Measurements from ENCODE around the gene ZNF417.
"Not testable (repeated sequence)": the region's sequence is repeated elsewhere in the genome, so short reads cannot be mapped to it uniquely, and the experiment has no call there.

The ZNF417 gene

DNA sequence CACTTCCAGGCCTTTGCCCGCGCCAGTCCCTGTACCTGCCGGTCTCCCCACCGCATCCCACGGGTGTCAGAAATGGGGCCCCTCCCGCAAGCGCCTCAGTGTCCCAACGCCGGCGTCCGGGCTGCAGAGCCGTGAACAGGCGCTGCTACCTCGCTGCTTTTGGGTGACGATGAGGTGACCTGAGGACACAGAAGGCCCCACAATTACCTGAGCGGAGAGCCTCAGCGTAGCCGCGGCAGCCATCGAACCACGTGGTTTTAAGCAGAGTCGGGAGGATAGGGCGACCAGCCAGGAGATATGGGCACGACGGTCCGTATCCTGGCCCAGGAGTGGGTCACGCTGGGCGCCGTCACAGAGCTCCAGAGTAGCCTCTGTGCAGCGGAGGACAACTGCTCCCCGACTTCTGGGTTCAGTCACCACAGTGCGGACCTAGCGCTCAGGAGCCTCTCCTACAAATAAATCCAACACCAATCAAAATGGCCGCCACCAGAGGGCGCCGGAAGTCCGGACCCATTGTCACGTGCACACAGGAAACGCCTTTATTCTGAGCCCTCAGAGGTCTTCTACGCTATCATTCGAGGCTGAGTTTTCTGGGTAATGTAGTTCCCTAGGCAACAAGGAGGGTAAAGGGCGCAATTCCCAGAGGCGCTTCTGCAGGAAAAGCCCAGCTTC, 27.7 kb downstream of the ZNF417 start, which contains the start of gene ZNF814:
Gene ZNF814 (minus strand): TSS at position 478 of the 672 bp plus-strand sequence. CDS start 235 bp downstream, at position 243.
- POLR2A ChIA-PET = no interaction called here
- peaks cover 5 to 14% (median 10%) of the 10 kb centered on the region in 4 experiments for H3K4me1 ChIP-seq (ENCODE audit: control extremely low read depth in 1 of 4, control insufficient read depth in 4 of 4, insufficient read depth in 4 of 4, low read length in 3 of 4)
- H3K27ac ChIP-seq (ENCODE audit: insufficient read depth in 1 of 2, low read depth in 1 of 2, low read length in 2 of 2, poor library complexity in 1 of 2, severe bottlenecking in 2 of 2) = peak within 1 kb of the TSS; percentile 58 to 74
- 2% methylated on average over 39 of the region's 43 CpGs for WGBS (ENCODE audit: insufficient coverage)
- H3K4me3 ChIP-seq (ENCODE audit: control insufficient read depth in 1 of 7, extremely low read depth in 1 of 7, insufficient read depth in 4 of 7, low read depth in 2 of 7, low read length in 6 of 7) = peak within 1 kb of the TSS; percentile 74 to 98 (median 95)
- peaks cover 0 to 26% (median 12%) of the 10 kb centered on the region in 5 experiments for H3K9me3 ChIP-seq (ENCODE audit: control extremely low read depth in 1 of 5, control insufficient read depth in 4 of 5, insufficient read depth in 2 of 5, low read depth in 1 of 5, low read length in 4 of 5)
- peaks cover 10 to 32% (median 22%) of the 10 kb centered on the region in 4 experiments for H3K36me3 ChIP-seq (ENCODE audit: control insufficient read depth in 4 of 4, insufficient read depth in 4 of 4, low read length in 3 of 4)
- CTCF ChIA-PET = interaction anchor here (1.1 kb wide), 1 partner anchor 11 kb away, joined by 3 read pairs; no protein-coding TSS in a partner anchor
- peak; percentile 78 to 92 (median 86) for DNase-seq
- no peaks in the 10 kb centered on the region for H3K27me3 ChIP-seq (replicated peaks in 2 of 5; ENCODE audit: control insufficient read depth in 4 of 5, insufficient read depth in 5 of 5, low read length in 4 of 5)

DNA sequence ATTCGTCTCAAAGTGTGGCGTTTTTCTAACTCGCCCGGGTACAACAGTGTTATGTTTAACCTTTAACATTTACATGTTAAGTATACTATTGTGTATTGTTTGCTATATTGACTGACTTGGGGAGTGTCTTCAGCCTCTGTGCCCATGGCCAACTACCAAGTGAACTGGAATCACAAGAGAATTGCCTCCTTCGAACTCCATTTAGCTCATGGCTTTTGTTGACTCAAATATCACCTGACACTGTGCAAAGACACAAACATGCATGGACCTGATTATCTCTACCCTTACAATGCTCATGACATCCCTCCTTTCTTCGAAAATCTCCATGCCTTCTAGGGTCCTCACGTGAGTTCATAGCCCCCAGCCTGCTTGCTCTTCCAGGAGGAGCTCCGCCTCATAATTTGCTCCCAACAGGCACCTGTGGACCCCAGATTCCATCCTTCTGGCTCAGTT, 28.3 kb downstream of the ZNF417 start:
- ChIA-PET POLR2A (no interaction called here), CTCF (no interaction called here)
- Histone ChIP-seq H3K4me1 (ENCODE audit: control extremely low read depth in 1 of 4, control insufficient read depth in 4 of 4, insufficient read depth in 4 of 4, low read length in 3 of 4) (peaks cover 5 to 14% (median 10%) of the 10 kb centered on the region in 4 experiments), H3K4me3 (ENCODE audit: control insufficient read depth in 1 of 7, extremely low read depth in 1 of 7, insufficient read depth in 4 of 7, low read depth in 2 of 7, low read length in 6 of 7) (peak overlapping the region; percentile 74 to 98 (median 95)), H3K27ac (ENCODE audit: insufficient read depth in 1 of 2, low read depth in 1 of 2, low read length in 2 of 2, poor library complexity in 1 of 2, severe bottlenecking in 2 of 2) (peak overlapping the region; percentile 58 to 74), H3K36me3 (ENCODE audit: control insufficient read depth in 4 of 4, insufficient read depth in 4 of 4, low read length in 3 of 4) (peaks cover 10 to 32% (median 24%) of the 10 kb centered on the region in 4 experiments), H3K27me3 (replicated peaks in 2 of 5; ENCODE audit: control insufficient read depth in 4 of 5, insufficient read depth in 5 of 5, low read length in 4 of 5) (no peaks in the 10 kb centered on the region), H3K9me3 (ENCODE audit: control extremely low read depth in 1 of 5, control insufficient read depth in 4 of 5, insufficient read depth in 2 of 5, low read depth in 1 of 5, low read length in 4 of 5) (peaks cover 0 to 28% (median 12%) of the 10 kb centered on the region in 5 experiments)
- 6% methylated on average over 4 of the region's 8 CpGs for WGBS (ENCODE audit: insufficient coverage)
- DNase-seq = no peak

DNA sequence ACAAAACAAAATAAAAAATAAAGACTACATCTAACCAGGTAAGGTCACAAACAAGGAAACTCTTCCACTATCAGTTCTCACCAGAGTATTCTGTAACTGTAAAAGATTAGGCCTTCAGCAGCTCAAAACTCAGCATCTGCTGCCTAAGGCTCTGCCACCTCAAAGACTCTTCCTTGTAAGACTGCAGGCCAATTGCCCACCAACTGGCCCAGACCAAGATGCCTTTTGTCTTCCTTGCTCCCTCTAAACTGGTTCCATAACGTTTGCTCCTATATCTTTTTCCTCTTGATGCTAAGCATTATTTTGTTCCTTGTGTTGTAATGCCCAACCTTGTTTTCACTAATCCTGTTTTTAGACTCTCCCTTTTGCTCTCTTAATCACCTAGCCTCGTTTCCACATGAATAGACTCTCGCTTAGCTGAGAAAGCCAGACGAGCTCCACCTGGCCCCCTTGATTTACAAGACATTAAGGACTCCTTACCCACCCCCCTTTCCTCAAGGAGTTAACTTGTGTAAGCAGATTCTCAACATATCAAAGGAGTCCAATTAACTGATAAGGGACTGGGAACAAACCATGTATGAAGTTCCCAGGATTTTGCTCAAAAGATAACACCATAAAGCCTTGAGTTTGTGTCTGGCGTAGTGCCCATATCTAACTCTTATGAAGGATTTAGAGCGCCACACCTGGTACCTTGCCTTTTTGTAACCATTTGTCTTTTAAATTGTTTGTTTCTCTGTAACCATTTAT, 29.0 kb downstream of the ZNF417 start:
- ChIA-PET CTCF (no interaction called here), POLR2A (no interaction called here)
- H3K9me3 ChIP-seq (ENCODE audit: control extremely low read depth in 1 of 5, control insufficient read depth in 4 of 5, insufficient read depth in 2 of 5, low read depth in 1 of 5, low read length in 4 of 5) = peaks cover 0 to 29% (median 14%) of the 10 kb centered on the region in 5 experiments
- no peaks in the 10 kb centered on the region for H3K27me3 ChIP-seq (replicated peaks in 2 of 5; ENCODE audit: control insufficient read depth in 4 of 5, insufficient read depth in 5 of 5, low read length in 4 of 5)
- H3K4me1 ChIP-seq (ENCODE audit: control extremely low read depth in 1 of 4, control insufficient read depth in 4 of 4, insufficient read depth in 4 of 4, low read length in 3 of 4) = peaks cover 5 to 14% (median 10%) of the 10 kb centered on the region in 4 experiments
- H3K27ac ChIP-seq (ENCODE audit: insufficient read depth in 1 of 2, low read depth in 1 of 2, low read length in 2 of 2, poor library complexity in 1 of 2, severe bottlenecking in 2 of 2) = no peak overlapping the region
- peak overlapping the region in 4 of 7 experiments; percentile 87 to 98 (median 96) for H3K4me3 ChIP-seq (ENCODE audit: control insufficient read depth in 1 of 7, extremely low read depth in 1 of 7, insufficient read depth in 4 of 7, low read depth in 2 of 7, low read length in 6 of 7)
- DNase-seq = no peak
- WGBS (ENCODE audit: insufficient coverage) = 76% methylated on average over 5 of the region's 6 CpGs
- peaks cover 10 to 36% (median 27%) of the 10 kb centered on the region in 4 experiments for H3K36me3 ChIP-seq (ENCODE audit: control insufficient read depth in 4 of 4, insufficient read depth in 4 of 4, low read length in 3 of 4)

DNA sequence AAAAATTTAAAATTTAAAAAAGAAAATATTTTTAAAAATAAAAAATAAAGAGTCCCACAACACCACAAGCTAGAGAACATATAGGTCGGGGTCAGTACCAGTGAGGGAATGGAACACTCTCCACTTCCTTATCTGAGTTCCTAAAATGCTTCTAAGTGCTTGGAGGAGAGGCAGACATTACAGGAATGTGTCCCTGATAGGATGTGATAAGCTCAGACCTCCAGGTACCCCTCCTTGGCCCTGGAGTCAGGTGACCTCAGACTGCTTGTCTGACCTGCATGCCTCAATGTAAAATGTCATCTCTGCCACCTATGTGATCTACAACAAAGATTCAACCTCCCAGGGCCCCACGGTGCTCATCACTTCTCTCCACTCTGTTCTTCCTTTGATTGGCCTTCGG, 30.3 kb downstream of the ZNF417 start:
- ChIA-PET POLR2A (no interaction called here), CTCF (no interaction called here)
- no peak overlapping the region for H3K27ac ChIP-seq (ENCODE audit: insufficient read depth in 1 of 2, low read depth in 1 of 2, low read length in 2 of 2, poor library complexity in 1 of 2, severe bottlenecking in 2 of 2)
- H3K27me3 ChIP-seq (replicated peaks in 2 of 5; ENCODE audit: control insufficient read depth in 4 of 5, insufficient read depth in 5 of 5, low read length in 4 of 5) = no peaks in the 10 kb centered on the region
- H3K36me3 ChIP-seq (ENCODE audit: control insufficient read depth in 4 of 4, insufficient read depth in 4 of 4, low read length in 3 of 4) = peaks cover 10 to 36% (median 27%) of the 10 kb centered on the region in 4 experiments
- H3K9me3 ChIP-seq (ENCODE audit: control extremely low read depth in 1 of 5, control insufficient read depth in 4 of 5, insufficient read depth in 2 of 5, low read depth in 1 of 5, low read length in 4 of 5) = peaks cover 0 to 29% (median 14%) of the 10 kb centered on the region in 5 experiments
- no peak for DNase-seq
- WGBS (ENCODE audit: insufficient coverage) = 100% methylated on average over 2 of the region's 3 CpGs
- H3K4me3 ChIP-seq (ENCODE audit: control insufficient read depth in 1 of 7, extremely low read depth in 1 of 7, insufficient read depth in 4 of 7, low read depth in 2 of 7, low read length in 6 of 7) = peak overlapping the region in 1 of 7 experiments; percentile 2
- peaks cover 5 to 14% (median 10%) of the 10 kb centered on the region in 4 experiments for H3K4me1 ChIP-seq (ENCODE audit: control extremely low read depth in 1 of 4, control insufficient read depth in 4 of 4, insufficient read depth in 4 of 4, low read length in 3 of 4)

DNA sequence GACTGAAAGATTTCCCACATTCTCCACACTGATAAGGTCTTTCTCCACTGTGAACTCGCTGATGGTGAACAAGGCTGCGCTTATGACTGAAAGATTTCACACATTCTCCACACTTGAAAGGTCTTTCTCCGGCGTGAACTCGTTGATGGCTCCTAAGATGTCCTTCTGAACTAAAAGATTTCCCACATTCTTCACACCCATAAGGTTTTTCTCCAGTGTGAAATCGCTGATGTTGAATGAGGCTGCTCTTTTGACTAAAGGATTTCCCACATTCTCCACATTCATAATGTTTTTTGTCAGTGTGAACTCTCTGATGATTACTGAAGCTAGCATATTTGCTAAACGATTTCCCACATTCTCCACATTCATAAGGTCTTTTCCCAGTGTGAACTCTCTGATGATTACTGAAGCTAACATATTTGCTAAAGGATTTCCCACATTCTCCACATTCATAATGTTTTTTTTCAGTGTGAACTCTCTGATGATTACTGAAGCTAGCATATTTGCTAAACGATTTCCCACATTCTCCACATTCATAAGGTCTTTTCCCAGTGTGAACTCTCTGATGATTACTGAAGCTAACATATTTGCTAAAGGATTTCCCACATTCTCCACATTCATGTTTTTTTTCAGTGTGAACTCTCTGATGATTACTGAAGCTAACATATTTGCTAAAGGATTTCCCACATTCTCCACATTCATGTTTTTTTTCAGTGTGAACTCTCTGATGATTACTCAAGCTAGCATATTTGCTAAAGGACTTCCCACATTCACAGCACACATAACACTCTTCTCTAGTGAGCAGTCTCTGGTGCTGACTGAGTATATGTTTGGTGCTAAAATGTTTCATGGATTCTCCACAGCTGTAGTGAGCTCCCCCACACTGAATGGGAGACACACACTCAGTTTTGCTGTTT, 42.3 kb downstream of the ZNF417 start:
- peak in 1 of 3 donors; percentile 43 for DNase-seq
- H3K4me3 ChIP-seq (ENCODE audit: control insufficient read depth in 1 of 7, extremely low read depth in 1 of 7, insufficient read depth in 4 of 7, low read depth in 2 of 7, low read length in 6 of 7); POLR2A ChIA-PET; H3K27ac ChIP-seq (ENCODE audit: insufficient read depth in 1 of 2, low read depth in 1 of 2, low read length in 2 of 2, poor library complexity in 1 of 2, severe bottlenecking in 2 of 2); H3K27me3 ChIP-seq (replicated peaks in 2 of 5; ENCODE audit: control insufficient read depth in 4 of 5, insufficient read depth in 5 of 5, low read length in 4 of 5); CTCF ChIA-PET; H3K4me1 ChIP-seq (ENCODE audit: control extremely low read depth in 1 of 4, control insufficient read depth in 4 of 4, insufficient read depth in 4 of 4, low read length in 3 of 4): not testable (repeated sequence)
- H3K9me3 ChIP-seq (ENCODE audit: control extremely low read depth in 1 of 5, control insufficient read depth in 4 of 5, insufficient read depth in 2 of 5, low read depth in 1 of 5, low read length in 4 of 5) = peaks cover 6 to 77% (median 67%) of the 10 kb centered on the region in 5 experiments
- peaks cover 33 to 83% (median 52%) of the 10 kb centered on the region in 4 experiments for H3K36me3 ChIP-seq (ENCODE audit: control insufficient read depth in 4 of 4, insufficient read depth in 4 of 4, low read length in 3 of 4)
- 97% methylated on average over 6 of the region's 8 CpGs for WGBS (ENCODE audit: insufficient coverage)

DNA sequence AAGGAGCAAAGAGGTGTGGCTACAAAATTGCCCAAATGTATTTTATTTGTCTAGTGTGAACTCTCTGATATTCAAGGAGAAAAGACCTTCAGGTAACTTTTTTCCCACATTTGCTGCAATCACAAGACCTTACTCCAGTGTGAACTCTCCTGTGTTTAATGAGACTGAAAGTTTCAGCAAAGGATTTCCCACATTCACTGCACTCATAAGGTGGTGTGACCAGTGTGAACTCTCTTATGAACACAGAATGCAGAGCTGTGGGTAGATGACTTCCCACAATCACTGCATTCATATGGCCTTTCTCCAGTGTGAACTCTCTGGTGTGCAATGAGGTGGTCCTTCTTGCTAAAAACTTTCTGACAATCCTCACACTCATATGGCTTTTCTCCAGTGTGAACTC, 43.9 kb downstream of the ZNF417 start:
- Histone ChIP-seq H3K27me3 (replicated peaks in 2 of 5; ENCODE audit: control insufficient read depth in 4 of 5, insufficient read depth in 5 of 5, low read length in 4 of 5) (no peaks in the 10 kb centered on the region), H3K4me3 (ENCODE audit: control insufficient read depth in 1 of 7, extremely low read depth in 1 of 7, insufficient read depth in 4 of 7, low read depth in 2 of 7, low read length in 6 of 7) (no peak overlapping the region), H3K27ac (ENCODE audit: insufficient read depth in 1 of 2, low read depth in 1 of 2, low read length in 2 of 2, poor library complexity in 1 of 2, severe bottlenecking in 2 of 2) (no peak overlapping the region), H3K36me3 (ENCODE audit: control insufficient read depth in 4 of 4, insufficient read depth in 4 of 4, low read length in 3 of 4) (peaks cover 36 to 85% (median 53%) of the 10 kb centered on the region in 4 experiments), H3K4me1 (ENCODE audit: control extremely low read depth in 1 of 4, control insufficient read depth in 4 of 4, insufficient read depth in 4 of 4, low read length in 3 of 4) (no peaks in the 10 kb centered on the region), H3K9me3 (ENCODE audit: control extremely low read depth in 1 of 5, control insufficient read depth in 4 of 5, insufficient read depth in 2 of 5, low read depth in 1 of 5, low read length in 4 of 5) (peaks cover 6 to 77% (median 65%) of the 10 kb centered on the region in 5 experiments)
- POLR2A ChIA-PET = no interaction called here
- no peak for DNase-seq
- CTCF ChIA-PET = no interaction called here
